Neural progenitor cell (in vitro differentiated cells): ENCODE data around the gene TOB1. TPM values are rescaled to one million over a fixed set of nuclear protein-coding genes. Genes with fewer than 3 reads are reported as not detected.

ENCODE experiments used
- DNase-seq: peaks from one replicate; pipeline ENCODE4 v3.0.0-alpha.2; 2016; ENCODE audit warnings: low spot score
- H2AFZ ChIP-seq: fragments of 200-600 bp; sonication (generic); replicated peaks from 2 replicates; pipeline ENCODE4 v1.6.1; 2016; ENCODE audit warnings: antibody characterized with exemption
- H3F3A ChIP-seq: fragments of 200-600 bp; sonication (generic); 2 replicates; pipeline ENCODE4 v1.6.1; 2016; ENCODE audit warnings: antibody characterized with exemption, low read depth
- H3K27ac ChIP-seq: fragments of 200-600 bp; sonication (generic); 2 replicates; pipeline ENCODE4 v1.5.1; 2016; ENCODE audit warnings: mild to moderate bottlenecking
- H3K27me3 ChIP-seq: fragments of 200-600 bp; sonication (generic); 2 replicates; pipeline ENCODE4 v1.6.1; 2016; ENCODE audit warnings: mild to moderate bottlenecking, moderate library complexity
- H3K36me3 ChIP-seq: fragments of 200-600 bp; sonication (generic); 2 replicates; pipeline ENCODE4 v1.5.1; 2016
- H3K4me1 ChIP-seq: fragments of 200-600 bp; sonication (generic); 2 replicates; pipeline ENCODE4 v1.6.1; 2016; ENCODE audit warnings: mixed run types
- H3K4me2 ChIP-seq: fragments of 200-600 bp; sonication (generic); 2 replicates; pipeline ENCODE4 v1.6.1; 2016
- H3K4me3 ChIP-seq: fragments of 200-600 bp; sonication (generic); 2 replicates; pipeline ENCODE4 v1.5.1; 2016
- H3K79me2 ChIP-seq: fragments of 200-600 bp; sonication (generic); 2 replicates; pipeline ENCODE4 v1.6.1; 2016; ENCODE audit warnings: low read depth
- H3K9ac ChIP-seq: fragments of 200-600 bp; sonication (generic); 2 replicates; pipeline ENCODE4 v1.6.1; 2016
- H3K9me3 ChIP-seq: fragments of 200-600 bp; sonication (generic); 2 replicates; pipeline ENCODE4 v1.5.1; 2016; ENCODE audit warnings: low read depth
- H4K20me1 ChIP-seq: fragments of 200-600 bp; sonication (generic); 2 replicates; pipeline ENCODE4 v1.6.1; 2016; ENCODE audit warnings: low read depth
- H3K27ac Mint-ChIP-seq: 3 replicates; pipeline ENCODE4 v1.8.0; 2021; ENCODE audit warnings: mixed read lengths
- H3K27me3 Mint-ChIP-seq: 2 replicates; pipeline ENCODE4 v1.8.0; 2022; ENCODE audit warnings: low read depth, mild to moderate bottlenecking, inconsistent platforms, moderate library complexity, mixed read lengths; ENCODE audit not compliant: insufficient read depth
- H3K36me3 Mint-ChIP-seq: 3 replicates; pipeline ENCODE4 v1.8.0; 2021; ENCODE audit warnings: mixed read lengths
- H3K4me1 Mint-ChIP-seq: 3 replicates; pipeline ENCODE4 v1.8.0; 2021; ENCODE audit warnings: mixed read lengths
- H3K4me3 Mint-ChIP-seq: 3 replicates; pipeline ENCODE4 v1.8.0; 2021; ENCODE audit warnings: mild to moderate bottlenecking, moderate library complexity, mixed read lengths
- H3K9me3 Mint-ChIP-seq: 3 replicates; pipeline ENCODE4 v1.8.0; 2020; ENCODE audit warnings: mixed read lengths
- CTCF ChIP-seq: fragments of 200-600 bp; sonication (generic); IDR thresholded peaks from 2 replicates; pipeline ENCODE4 v1.5.1; 2017; ENCODE audit warnings: antibody characterized with exemption, mild to moderate bottlenecking
- EZH2 ChIP-seq: fragments of 200-600 bp; sonication (generic); IDR thresholded peaks from 2 replicates; pipeline ENCODE4 v1.6.1; 2017; ENCODE audit warnings: antibody characterized with exemption, mild to moderate bottlenecking, moderate library complexity
- EZH2phosphoT487 ChIP-seq: fragments of 200-600 bp; sonication (generic); IDR thresholded peaks from 2 replicates; pipeline ENCODE4 v1.6.1; 2017; ENCODE audit warnings: antibody characterized with exemption
- total RNA-seq: library from RNA; depleted of rRNA; stranded (reverse); fragments of >200 nt; gene quantifications from 2 replicates; pipeline ENCODE4 v1.2.3, GENCODE V29; 2015; ENCODE audit warnings: low replicate concordance

The TOB1 gene
- total RNA-seq, 1 donor from 2014 or later = 18.2 TPM

GRCh38 chr17:50889528-50890118 is 23.5 kb upstream of the TOB1 start:
- Mint-ChIP-seq H3K27me3 (peaks cover 2% of the 10 kb centered on the region), H3K27ac (peak overlapping the region; percentile 51), H3K4me1 (peaks cover 54% of the 10 kb centered on the region), H3K4me3 (peak overlapping the region; percentile 25), H3K36me3 (no peaks in the 10 kb centered on the region), H3K9me3 (no peaks in the 10 kb centered on the region)
- Histone ChIP-seq H3K4me3 (no peak overlapping the region), H3K4me2 (no peak overlapping the region), H3K36me3 (no peaks in the 10 kb centered on the region), H2AFZ (no peak overlapping the region), H3K4me1 (peaks cover 28% of the 10 kb centered on the region), H3K9me3 (no peaks in the 10 kb centered on the region), H3K9ac (no peak overlapping the region), H4K20me1 (no peaks in the 10 kb centered on the region), H3K27me3 (no peaks in the 10 kb centered on the region), H3F3A (peaks cover 18% of the 10 kb centered on the region), H3K79me2 (no peaks in the 10 kb centered on the region), H3K27ac (no peak overlapping the region)
- TF ChIP-seq EZH2 = no peak
- no peak for TF ChIP-seq CTCF
- TF ChIP-seq EZH2phosphoT487 = no peak
- DNase-seq = no peak

GRCh38 chr17:50887705-50888245 is 21.6 kb upstream of the TOB1 start:
- peak overlapping the region; percentile 14 for H3K27ac Mint-ChIP-seq
- no peak overlapping the region for H3K27ac ChIP-seq
- H3K79me2 ChIP-seq = no peaks in the 10 kb centered on the region
- H3K27me3 Mint-ChIP-seq = peaks cover 2% of the 10 kb centered on the region
- H3K36me3 ChIP-seq = no peaks in the 10 kb centered on the region
- H3K4me1 Mint-ChIP-seq = peaks cover 49% of the 10 kb centered on the region
- no peaks in the 10 kb centered on the region for H3K36me3 Mint-ChIP-seq
- H3K4me3 Mint-ChIP-seq = no peak overlapping the region
- no peaks in the 10 kb centered on the region for H3K9me3 ChIP-seq
- H3K27me3 ChIP-seq = no peaks in the 10 kb centered on the region
- no peak overlapping the region for H3K9ac ChIP-seq
- H3K9me3 Mint-ChIP-seq = no peaks in the 10 kb centered on the region
- H3K4me1 ChIP-seq = peaks cover 21% of the 10 kb centered on the region
- no peak overlapping the region for H3K4me3 ChIP-seq
- TF ChIP-seq CTCF = no peak
- no peak for TF ChIP-seq EZH2
- TF ChIP-seq EZH2phosphoT487 = no peak
- H4K20me1 ChIP-seq = no peaks in the 10 kb centered on the region
- no peak for DNase-seq
- no peak overlapping the region for H2AFZ ChIP-seq
- H3F3A ChIP-seq = peaks cover 12% of the 10 kb centered on the region
- H3K4me2 ChIP-seq = peak overlapping the region; percentile 17

- Histone ChIP-seq H3K79me2 (no peaks in the 10 kb centered on the region), H4K20me1 (no peaks in the 10 kb centered on the region), H3K27ac (no peak overlapping the region), H3K4me2 (no peak overlapping the region), H3F3A (peaks cover 15% of the 10 kb centered on the region), H3K4me3 (no peak overlapping the region), H3K27me3 (no peaks in the 10 kb centered on the region), H3K4me1 (peaks cover 20% of the 10 kb centered on the region), H2AFZ (peak overlapping the region; percentile 34), H3K9me3 (no peaks in the 10 kb centered on the region), H3K36me3 (no peaks in the 10 kb centered on the region), H3K9ac (no peak overlapping the region)
- Mint-ChIP-seq H3K4me1 (peaks cover 29% of the 10 kb centered on the region), H3K9me3 (peaks cover 3% of the 10 kb centered on the region), H3K4me3 (no peak overlapping the region), H3K27ac (peak overlapping the region; percentile 80), H3K27me3 (peaks cover 5% of the 10 kb centered on the region), H3K36me3 (no peaks in the 10 kb centered on the region)
- DNase-seq = no peak
- TF ChIP-seq CTCF = no peak
- no peak for TF ChIP-seq EZH2phosphoT487
- TF ChIP-seq EZH2 = no peak
Measured at GRCh38 chr17:50884439-50885311, 18.5 kb upstream of the TOB1 start.
